GM12892 (cell line): ENCODE results near the gene DNAJC19.

Source experiments
- POLR2A ChIP-seq: IDR thresholded peaks from 2 replicates; pipeline ENCODE4 v1.6.1; 2011; ENCODE audit warnings: low read depth, low read length, control low read depth
- POLR2AphosphoS5 ChIP-seq: IDR thresholded peaks from 2 replicates; pipeline ENCODE4 v1.6.1; 2011; ENCODE audit warnings: low read depth, low read length, control low read depth
- TAF1 ChIP-seq: IDR thresholded peaks from 2 replicates; pipeline ENCODE4 v1.6.1; 2011; ENCODE audit warnings: low read depth, mild to moderate bottlenecking, control low read depth, low read length, borderline replicate concordance

DNA sequence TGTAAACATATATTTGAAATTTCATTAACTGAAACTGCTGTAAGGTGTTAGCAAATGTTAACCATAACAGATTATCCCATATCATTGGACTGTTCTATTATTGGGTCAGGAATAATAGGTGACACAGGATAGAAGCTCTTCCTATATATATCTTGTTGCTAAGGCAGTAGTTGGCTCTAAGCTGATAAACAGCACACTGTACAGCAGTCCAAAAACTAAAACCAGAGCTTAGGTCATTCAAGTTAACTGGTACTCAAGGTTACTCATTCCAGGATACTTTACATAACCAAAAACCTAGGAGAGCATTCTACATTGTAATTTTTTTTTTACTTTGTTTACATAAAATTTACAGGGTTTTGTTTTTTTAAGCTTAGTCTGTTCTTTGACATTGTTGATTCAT lies 8.9 kb downstream of the DNAJC19 start:
- TF ChIP-seq POLR2A = no peak
- TF ChIP-seq TAF1 = no peak
- no peak for TF ChIP-seq POLR2AphosphoS5
